ENCODE results near the gene AVPI1.
"Not testable (repeated sequence)": the region's sequence is repeated elsewhere in the genome, so short reads cannot be mapped to it uniquely, and the experiment has no call there.

AVPI1 gene

GRCh38 chr10:97639090-97639489, 48.0 kb downstream of the AVPI1 start:
- not testable (repeated sequence) for DNase-seq

GRCh38 chr10:97635577-97635976, 51.5 kb downstream of the AVPI1 start:
- DNase-seq, result no peak

- DNase-seq, result peak; percentile 34
Measured at GRCh38 chr10:97633921-97634320, 53.1 kb downstream of the AVPI1 start.

- DNase-seq, result peak; percentile 94
Measured at GRCh38 chr10:97632949-97633884, 53.8 kb downstream of the AVPI1 start, which contains the start of gene MORN4. Gene MORN4, minus strand, starts transcription at chr10:97633500. Its CDS starts 13,847 bp downstream, at chr10:97619653.

- DNase-seq, result no peak
Measured at GRCh38 chr10:97631098-97631497, 55.9 kb downstream of the AVPI1 start.

GRCh38 chr10:97629289-97629688, 57.8 kb downstream of the AVPI1 start:
- no peak for DNase-seq

GRCh38 chr10:97628228-97628627, 58.8 kb downstream of the AVPI1 start:
- no peak for DNase-seq

GRCh38 chr10:97627731-97628130, 59.3 kb downstream of the AVPI1 start:
- DNase-seq, result no peak
